HG02970 (cell line): ENCODE results near the gene HOXD9.

Source experiments
- ATAC-seq: cut with Tn5 transposase; IDR thresholded peaks from one replicate; pipeline ENCODE4 v1.9.1; 2021; ENCODE audit warnings: mild to moderate bottlenecking, moderate library complexity, moderate number of reproducible peaks; ENCODE audit not compliant: unreplicated experiment, low FRiP score

Gene HOXD9

DNA sequence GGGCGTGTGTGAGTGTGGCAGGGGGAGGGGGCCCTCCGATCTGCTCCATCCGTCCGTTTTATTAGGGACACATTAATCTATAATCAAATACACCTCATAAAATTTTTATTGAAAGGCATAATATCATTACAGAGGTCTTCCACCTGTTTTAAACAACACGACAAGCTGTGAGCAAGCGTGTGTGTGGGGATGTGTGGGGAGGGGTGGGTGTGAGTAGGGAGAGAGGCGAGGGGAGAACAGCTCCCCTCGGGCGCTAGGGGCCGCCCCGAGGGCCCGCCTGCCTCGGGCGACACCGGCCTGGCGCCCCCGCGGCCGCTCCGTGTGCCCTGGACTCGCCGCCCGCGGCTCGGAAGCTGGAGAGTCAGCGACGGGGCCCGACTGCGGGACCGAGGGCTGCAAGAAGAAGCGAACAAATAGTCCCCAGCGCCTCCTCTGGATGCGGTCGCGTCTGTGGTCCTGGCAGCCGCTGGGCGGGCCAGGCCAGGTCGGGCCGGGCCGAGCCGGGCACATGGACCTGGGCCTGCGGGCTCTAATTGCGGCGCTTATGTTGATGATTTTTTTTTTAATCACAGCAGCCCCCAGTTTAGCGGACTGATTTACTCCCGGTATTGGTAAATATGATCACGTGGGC, 352 bp upstream of the HOXD9 start:
- ATAC-seq, result no peak

DNA sequence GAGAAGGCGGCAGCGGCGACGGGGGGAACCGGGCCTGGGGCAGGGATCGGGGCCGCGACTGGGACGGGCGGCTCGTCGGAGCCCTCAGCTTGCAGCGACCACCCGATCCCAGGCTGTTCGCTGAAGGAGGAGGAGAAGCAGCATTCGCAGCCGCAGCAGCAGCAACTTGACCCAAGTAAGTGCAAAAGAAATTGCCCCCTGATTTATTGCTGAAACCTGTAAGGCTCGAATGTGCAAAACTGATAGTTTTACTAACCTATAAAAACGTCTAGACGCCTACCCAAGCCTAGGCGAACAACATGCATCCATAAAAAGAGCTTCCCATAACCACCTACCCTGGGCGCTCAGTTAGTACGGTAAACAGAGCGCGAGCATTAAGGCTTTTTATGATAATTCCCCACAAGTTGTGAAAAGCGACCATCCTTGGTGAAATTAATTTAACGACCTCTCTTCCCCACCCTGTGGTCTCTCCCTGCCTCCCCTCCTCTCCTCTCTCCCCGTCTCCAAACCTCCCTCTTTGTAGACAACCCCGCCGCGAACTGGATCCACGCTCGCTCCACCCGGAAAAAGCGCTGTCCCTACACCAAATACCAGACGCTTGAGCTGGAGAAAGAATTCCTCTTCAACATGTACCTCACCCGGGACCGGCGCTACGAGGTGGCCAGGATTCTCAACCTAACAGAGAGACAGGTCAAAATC, 1.0 kb downstream of the HOXD9 start:
- ATAC-seq, result no peak

DNA sequence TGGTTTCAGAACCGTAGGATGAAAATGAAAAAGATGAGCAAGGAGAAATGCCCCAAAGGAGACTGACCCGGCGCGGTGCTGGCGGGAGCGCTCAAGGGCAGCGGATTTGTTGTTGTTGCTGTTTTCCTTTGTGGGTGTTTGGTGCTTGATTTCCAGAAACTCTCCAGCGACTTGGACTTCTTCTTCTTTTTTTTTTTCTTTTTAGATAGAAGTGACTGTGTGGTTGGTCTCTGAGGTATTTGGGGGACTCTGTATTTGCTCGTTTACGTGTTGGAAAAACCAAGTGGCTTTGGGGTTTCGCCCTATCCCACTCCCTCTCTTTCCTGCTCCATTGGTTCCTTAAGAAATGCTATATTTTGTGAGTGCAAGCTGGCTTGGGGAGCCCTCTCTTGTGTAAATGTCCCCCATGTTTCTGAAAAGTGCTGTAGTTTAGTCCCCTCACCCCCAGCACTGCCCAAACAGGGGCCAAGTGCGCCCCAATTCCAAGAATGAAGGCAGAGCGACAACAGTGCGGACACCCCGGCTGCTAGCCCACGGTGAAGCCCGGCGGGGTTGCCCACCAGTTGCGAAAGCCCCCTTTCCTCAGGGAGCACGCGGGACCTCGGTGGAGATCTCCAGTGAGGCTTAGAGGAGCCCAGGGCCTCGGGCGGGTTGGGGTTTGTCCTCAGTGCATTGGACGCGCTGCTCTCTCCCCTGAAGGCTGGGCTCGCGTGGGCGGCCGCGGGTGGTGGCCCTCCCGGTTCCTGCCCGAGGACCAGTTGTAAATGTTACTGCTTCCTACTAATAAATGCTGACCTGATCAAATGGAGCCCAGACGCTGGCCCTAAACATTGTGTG, 1.8 kb downstream of the HOXD9 start:
- no peak for ATAC-seq

DNA sequence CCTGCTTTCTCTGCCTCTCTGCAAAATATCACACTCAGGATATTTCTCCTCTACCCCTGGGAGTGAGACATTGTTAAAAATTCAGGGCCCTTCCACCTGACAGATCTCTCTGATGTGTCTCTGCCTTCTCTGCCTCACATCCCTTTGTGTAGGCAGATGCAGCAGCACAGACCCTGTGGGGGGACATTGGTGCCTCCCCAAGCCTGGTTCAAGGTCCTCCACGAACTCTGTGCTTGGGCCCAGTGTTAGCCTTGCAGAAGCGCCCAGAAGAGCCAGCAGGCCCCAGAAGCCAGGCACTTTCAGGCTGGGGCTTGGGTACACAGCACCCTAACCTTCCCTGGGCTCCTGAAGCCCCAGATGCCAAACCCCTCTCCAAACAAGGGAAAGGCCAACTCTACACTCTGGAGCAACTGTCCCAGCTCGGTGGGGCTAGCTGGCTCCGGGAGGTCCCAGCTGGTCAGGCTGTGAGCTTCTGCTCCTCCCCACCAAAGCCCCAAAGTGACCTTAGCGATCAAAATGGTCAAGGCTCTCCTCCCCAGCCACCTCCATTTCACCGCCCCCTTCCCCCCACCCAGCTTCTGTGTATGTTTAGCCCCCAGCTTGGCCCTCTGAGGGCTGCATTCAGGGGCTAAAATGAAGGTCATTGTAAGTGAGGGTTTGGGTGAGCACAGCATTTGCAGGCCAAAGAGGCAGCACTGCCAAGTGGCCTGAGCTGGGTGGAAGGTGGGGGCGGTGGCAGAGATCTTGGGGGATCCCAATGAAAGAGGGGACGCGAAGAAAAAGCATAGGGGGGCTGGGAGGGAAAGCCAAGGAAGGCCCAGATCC, 2.6 kb downstream of the HOXD9 start:
- ATAC-seq, result no peak

DNA sequence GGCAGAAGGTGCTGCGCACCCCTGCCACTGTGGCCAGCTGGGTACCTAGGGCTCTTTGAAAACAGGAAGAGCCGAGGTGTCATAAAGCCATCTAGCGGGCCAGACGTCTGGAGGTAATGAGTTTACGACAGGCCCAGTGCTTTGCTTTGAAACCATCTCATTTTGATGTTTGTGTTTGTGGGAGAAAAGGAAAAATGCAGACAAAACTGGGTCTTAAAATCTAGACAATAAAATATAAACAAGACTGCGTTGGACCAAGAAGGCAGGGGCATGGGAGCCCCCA, 3.2 kb downstream of the HOXD9 start:
- no peak for ATAC-seq

DNA sequence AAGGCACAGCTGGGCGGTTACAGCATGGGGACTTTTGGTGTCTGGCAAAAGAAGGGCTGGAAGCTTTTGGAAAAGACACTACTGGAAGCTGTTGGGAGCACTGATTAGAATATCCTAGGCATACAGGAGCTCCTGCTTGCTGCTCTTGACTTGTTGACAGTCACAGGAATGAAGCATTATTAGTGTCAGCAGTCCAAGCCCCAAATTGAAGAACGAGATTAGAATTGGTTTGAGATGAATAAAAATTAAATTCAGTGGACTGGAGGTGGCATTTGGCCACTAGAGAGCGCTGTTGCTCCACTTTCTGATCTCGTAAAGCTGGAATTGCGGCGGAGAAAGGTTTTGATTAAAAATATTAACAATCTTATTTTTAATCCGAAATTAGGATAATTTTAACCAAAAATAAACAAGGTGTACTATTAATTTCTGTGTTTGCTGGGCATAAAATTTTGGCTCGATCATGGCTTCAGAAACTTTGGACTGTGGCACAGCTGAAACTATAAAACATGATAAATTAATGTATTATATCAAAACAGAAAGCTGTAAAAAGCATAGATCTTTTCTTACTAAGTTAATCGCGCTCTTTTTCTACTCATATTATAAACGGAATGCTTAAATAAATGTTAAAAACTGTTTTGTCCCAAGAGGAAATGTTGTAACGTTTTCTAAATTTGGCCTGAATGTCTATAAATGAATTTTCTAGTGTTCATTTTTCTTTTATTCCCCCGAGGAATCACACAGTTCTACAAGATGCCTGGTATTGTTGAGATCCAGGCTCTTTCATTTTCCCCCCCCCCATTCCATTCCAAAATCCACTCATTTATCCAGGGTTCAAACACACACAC, 4.6 kb downstream of the HOXD9 start:
- no peak for ATAC-seq

DNA sequence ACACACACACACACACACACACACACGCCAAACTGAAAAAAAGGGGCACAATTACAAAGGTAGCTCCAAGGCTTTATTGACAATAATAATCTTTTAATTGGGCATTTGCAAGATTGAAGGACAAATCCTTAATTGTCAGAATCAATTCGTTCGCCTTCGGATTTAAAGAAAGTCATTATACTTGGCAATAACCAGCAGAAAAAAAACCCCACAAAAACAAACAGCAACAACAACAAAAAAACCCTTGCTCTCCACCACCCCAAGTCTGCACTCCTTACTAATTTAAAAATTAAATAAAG, 5.2 kb downstream of the HOXD9 start:
- no peak for ATAC-seq

DNA sequence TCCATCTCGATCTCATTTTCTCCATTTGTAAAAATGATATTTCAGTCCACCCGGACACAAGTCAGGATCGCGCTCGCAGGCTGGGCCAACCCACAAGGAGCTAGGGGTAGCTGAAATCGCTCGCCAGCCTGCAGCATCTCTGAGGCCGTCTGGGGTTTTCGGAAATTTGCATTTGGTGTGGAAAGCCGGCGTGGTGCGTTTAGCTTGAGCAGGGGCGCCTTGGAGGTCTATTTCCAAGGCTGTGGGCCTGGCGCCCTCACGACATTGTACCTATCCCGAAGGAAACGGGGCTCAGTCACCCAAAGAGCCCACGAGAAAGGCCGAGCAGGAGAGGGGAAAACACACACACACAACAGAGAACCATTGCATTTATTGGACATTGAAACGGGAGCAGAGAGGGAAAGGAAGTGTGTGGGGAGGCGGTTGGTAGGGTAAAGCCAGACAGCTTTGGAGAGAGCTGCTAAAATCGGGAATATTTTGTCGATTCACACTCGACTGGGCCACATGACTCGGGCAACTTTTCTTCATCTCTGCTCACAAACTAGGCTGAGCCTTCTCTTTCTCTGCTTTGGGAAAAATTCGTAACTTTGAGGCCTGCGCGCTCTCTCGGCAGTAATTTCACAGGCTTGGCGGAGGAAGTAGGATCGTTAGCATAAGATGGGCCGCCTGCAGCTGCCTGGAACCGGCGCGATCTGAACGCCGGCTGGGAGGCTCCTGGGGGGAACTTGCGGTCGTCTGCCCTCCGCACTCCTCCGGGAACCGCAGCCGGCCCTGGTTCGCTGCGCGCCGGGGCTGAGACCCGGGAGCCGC, 5.9 kb downstream of the HOXD9 start:
- ATAC-seq, result no peak

DNA sequence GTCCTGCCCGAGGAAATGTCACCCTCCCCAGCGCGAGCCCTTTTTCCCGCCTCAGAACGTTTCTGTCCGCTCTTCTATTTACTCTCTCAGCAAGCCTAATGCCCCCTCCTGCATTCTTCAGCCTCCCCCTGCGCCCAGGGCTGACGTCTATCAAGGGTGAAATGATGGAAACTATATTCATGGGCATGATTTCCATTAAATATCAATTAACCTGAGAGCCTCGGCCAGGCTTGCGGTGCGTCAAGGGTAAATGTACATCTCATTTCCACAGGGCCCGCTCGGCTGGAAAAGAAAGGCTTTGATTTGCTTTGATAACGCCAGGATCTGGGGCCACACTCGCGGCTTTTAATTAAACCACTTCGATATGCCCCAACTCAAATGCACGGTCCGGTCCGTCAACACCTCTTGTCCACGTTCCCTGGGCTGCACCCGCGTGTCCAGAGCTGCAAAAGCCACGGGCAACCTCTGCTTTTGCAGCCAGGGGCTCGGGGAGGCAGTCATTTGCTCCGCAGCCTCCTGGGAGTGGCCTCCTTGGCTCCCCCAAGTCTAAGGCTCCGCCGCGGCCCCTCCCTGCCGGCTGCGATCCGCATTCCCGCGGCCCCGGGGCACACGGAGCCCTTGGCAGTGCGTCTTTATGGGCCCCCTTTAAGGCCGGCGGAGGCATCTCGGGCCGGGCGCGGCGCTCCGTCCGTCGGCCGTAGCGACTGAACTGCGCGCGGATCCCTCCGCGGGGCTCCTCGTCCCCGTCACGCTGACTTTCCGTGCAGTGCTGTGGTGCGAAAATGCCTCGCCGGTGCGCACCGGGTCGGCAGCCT, 6.7 kb downstream of the HOXD9 start, which contains the start of gene HOXD8:
Gene HOXD8 (plus strand): TSS at position 724 of the 815 bp plus-strand sequence. CDS start 662 bp downstream, outside the sequence.
- ATAC-seq, result no peak

DNA sequence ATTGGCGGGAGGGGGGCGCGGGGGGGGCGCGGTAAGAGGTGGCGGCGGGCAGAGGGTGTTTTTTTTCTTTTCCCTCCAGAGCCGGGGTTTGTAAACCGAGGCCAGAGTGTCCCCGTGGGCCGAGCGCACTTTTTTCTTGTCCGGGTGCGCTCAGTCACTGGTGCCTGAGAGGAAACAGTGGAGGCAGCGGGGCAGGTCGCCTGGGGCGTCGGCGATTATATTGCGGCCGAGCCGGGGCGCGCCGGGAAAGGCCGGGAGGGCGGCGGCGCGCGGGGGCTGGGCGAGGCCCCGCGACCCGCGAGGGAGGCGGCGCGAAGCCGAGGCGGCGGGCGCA, 7.3 kb downstream of the HOXD9 start:
- ATAC-seq, result no peak

DNA sequence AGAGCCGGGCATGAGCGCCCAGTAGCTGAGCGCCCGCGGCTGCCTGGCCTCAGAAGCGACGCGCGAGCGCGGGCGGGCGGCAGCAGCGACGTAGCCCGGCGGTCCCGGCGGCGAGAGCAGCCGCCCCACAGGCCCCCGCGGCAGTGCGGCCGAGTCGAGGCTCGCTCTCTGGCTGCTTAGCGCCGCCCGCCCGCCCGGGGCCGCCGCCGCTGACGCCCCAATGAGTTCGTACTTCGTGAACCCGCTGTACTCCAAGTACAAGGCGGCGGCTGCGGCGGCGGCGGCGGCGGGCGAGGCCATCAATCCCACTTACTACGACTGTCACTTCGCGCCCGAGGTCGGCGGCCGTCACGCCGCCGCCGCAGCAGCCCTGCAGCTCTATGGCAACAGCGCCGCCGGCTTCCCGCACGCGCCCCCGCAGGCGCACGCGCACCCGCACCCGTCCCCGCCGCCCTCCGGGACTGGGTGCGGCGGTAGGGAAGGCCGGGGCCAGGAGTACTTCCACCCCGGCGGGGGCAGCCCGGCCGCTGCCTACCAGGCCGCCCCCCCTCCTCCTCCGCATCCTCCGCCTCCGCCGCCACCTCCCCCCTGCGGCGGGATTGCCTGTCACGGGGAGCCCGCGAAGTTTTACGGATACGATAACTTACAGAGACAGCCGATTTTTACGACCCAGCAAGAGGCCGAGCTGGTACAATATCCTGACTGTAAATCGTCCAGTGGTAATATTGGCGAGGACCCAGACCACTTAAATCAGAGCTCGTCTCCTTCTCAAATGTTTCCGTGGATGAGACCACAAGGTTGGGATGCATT, 7.8 kb downstream of the HOXD9 start:
- ATAC-seq, result no peak

DNA sequence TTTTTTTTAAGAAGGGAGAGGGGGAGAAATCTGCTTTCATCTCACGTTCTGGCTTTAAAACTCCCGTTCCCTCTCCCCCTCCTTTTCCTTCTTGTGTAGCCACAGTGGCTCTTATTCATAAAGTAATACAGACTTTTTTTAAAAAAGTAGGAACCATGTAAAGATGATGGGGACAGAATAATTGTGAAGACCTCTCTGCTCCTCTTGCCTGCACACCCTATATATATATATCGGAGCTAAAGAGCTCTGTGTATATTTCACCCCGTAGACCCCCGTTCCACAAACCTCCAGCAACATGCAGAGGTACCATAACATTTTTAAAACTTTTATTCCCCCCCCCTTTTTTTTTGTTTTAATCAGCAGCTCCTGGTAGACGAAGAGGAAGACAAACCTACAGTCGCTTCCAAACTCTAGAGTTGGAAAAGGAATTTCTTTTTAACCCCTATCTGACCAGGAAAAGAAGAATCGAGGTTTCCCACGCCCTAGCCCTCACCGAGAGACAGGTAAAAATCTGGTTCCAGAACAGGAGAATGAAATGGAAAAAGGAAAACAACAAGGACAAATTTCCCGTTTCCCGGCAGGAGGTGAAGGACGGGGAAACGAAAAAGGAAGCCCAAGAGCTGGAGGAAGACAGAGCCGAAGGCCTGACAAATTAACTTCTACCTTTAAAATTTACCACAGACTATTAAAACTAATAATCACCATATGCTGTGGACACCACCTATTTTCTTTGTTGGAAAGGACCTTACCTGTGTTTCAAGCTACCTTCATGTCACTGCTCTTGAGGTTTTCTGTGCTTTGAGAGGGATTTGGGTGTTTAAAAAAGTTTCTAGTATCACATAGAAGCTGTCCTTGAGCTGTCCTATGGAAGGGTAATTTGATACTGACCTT, 8.7 kb downstream of the HOXD9 start:
- ATAC-seq, result no peak

DNA sequence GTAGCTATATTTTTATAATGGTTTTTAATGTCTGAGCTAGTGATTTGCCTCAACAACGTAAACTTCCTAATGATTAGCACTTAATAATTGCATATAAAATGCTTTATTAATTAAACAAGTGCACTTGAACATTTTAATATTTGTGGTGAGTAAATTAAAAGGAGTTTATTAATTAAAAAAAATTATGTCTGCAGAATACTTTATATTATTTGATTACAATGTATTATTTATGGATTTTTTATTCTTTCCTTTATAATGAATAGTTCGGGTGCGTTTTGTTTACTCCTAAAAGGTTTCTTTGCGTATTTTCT, 9.3 kb downstream of the HOXD9 start:
- no peak for ATAC-seq

DNA sequence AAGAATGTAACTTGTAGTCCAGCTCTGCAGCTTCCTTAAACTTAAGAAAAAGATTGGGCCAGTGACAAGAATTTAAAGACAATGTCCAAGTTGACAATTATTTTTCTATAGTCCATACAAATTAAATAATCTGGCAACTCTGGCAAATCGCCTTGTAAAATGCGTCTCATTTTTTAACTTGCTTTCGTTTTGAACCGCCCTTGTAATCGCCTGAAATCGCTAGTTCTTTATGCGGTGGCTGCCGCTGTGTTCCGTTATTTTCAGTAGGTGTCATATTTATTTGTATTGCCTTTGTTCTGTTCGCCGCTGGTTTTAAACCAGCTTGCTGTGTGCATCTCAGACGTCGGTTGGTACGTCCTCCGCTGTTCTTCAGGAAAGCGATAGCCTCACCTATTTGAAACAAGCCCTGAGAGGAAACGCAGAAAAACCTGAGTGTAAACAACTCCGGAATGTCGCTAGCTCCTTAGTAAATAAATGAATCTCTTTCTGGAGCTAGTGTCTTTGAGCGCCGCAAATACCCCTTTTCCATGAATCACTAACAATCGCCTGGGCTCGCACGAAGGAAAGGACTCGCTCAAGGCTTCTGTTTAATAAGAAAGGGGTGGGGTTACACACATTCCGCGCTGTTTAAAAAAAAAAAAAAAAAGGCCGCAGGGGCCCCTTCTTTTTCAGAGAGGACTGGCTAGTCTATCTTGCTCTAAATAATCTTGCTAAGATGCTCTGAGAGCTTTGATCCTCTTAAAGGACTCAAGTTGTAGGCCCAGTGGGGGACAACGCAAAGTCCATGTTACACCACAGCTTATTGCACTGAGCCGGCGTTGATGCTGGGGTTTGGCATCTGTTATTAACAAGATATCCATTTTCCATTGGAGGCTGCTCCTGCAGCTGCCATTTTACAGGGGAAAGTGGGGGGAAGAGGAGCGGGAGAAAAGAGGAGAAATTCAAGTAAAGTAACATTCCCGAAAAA, 10.0 kb downstream of the HOXD9 start:
- no peak for ATAC-seq

DNA sequence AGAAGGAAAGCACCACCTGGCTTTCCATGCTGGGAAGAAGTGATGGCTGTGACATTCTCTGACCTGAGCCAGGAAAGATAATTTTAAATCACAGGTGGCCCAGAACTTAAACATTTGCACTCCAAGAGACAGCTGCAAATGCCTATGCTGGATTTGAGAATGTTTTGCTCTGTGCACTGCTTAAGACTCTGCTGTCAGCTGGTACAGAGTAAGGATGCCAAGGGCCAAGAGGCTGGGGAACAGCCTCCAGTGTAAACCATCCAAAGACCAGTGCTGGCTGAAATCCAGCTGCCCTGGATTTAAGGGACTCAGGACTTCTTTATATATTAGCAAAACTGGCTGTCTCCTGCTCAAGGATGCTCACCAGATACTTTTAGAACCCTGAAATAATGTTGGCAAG, 10.9 kb downstream of the HOXD9 start:
- no peak for ATAC-seq

DNA sequence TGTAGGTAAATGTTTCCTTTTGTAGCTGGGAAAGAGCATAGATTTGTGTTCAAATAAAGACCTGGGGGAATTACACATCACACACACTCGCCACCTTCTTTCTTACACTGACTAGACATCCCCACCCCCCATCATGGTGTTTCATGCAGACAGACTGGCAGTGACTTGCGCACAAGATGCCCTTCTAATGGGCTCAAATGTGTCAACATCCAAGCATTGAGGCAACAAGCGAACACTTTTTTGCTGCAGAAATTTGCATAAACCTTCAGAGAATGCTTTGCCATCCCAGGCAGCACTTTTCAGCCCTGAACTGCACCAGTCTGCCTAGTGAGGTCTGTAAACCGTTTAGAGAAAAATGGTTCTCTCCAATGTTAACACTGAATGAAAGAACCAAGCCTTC, 11.5 kb downstream of the HOXD9 start:
- no peak for ATAC-seq
